ENCODE results near the gene TIGIT.

The TIGIT gene

GRCh38 chr3:114336122-114336697 is 42.4 kb downstream of the TIGIT start:
- no peak for DNase-seq
- no peaks in the 10 kb centered on the region for H3K27me3 ChIP-seq (ENCODE audit: control insufficient read depth in 1 of 2, insufficient read depth in 1 of 2, low read length in 2 of 2)
- no peak overlapping the region for H3K4me2 ChIP-seq (ENCODE audit: low read length, poor library complexity, severe bottlenecking)
- no peak overlapping the region for H3K18ac ChIP-seq (ENCODE audit: low read depth in 1 of 2, low read length in 2 of 2)
- no peak overlapping the region for H2BK12ac ChIP-seq (ENCODE audit: low read length in 2 of 2)
- no peak overlapping the region for H3K14ac ChIP-seq (ENCODE audit: low read length in 2 of 2)
- peaks cover 15% of the 10 kb centered on the region for H3K79me1 ChIP-seq (replicated peaks; ENCODE audit: low read length, poor library complexity, severe bottlenecking)
- 98% methylated on average over 1 of the region's 1 CpG for WGBS
- H3K27ac ChIP-seq (ENCODE audit: low read length, poor library complexity, severe bottlenecking) = no peak overlapping the region
- no peak overlapping the region for H3K9ac ChIP-seq (ENCODE audit: low read length)
- H3K9me3 ChIP-seq (ENCODE audit: control insufficient read depth, low read length) = no peaks in the 10 kb centered on the region
- peaks cover 12 to 43% of the 10 kb centered on the region in 2 experiments for H3K36me3 ChIP-seq (ENCODE audit: control insufficient read depth in 1 of 2, insufficient read depth in 2 of 2, low read depth in 1 of 2, low read length in 2 of 2)
- H2BK120ac ChIP-seq (ENCODE audit: low read depth, low read length) = no peak overlapping the region
- no peak overlapping the region for H2AK5ac ChIP-seq (ENCODE audit: low read length, severe bottlenecking)
- no peak overlapping the region for H4K91ac ChIP-seq (ENCODE audit: low read length)
- H2BK5ac ChIP-seq (ENCODE audit: low read depth, low read length, poor library complexity, severe bottlenecking) = no peak overlapping the region
- H3K4me1 ChIP-seq (ENCODE audit: control insufficient read depth, insufficient read depth, low read depth, low read length) = peaks cover 3% of the 10 kb centered on the region
- H3K4ac ChIP-seq (ENCODE audit: low read depth in 1 of 2, low read length in 2 of 2) = no peak overlapping the region
- no peak overlapping the region for H4K8ac ChIP-seq (ENCODE audit: low read length)
- H3K4me3 ChIP-seq (ENCODE audit: insufficient read depth in 1 of 2, low read depth in 1 of 2, low read length in 2 of 2) = no peak overlapping the region
- H2BK15ac ChIP-seq (ENCODE audit: low read depth, poor library complexity, severe bottlenecking) = no peak overlapping the region
- no peak overlapping the region for H3K23ac ChIP-seq (ENCODE audit: low read length in 2 of 2)
- H2AFZ ChIP-seq (ENCODE audit: low read depth, low read length) = no peak overlapping the region

- no peak overlapping the region for H2BK15ac ChIP-seq (ENCODE audit: low read depth, poor library complexity, severe bottlenecking)
- no peaks in the 10 kb centered on the region for H3K9me3 ChIP-seq (ENCODE audit: control insufficient read depth, low read length)
- H3K27me3 ChIP-seq (ENCODE audit: control insufficient read depth in 1 of 2, insufficient read depth in 1 of 2, low read length in 2 of 2) = no peaks in the 10 kb centered on the region
- H2BK120ac ChIP-seq (ENCODE audit: low read depth, low read length) = no peak overlapping the region
- no peak overlapping the region for H3K4me3 ChIP-seq (ENCODE audit: insufficient read depth in 1 of 2, low read depth in 1 of 2, low read length in 2 of 2)
- no peak overlapping the region for H4K8ac ChIP-seq (ENCODE audit: low read length)
- H3K36me3 ChIP-seq (ENCODE audit: control insufficient read depth in 1 of 2, insufficient read depth in 2 of 2, low read depth in 1 of 2, low read length in 2 of 2) = peaks cover 12 to 40% of the 10 kb centered on the region in 2 experiments
- H3K27ac ChIP-seq (ENCODE audit: low read length, poor library complexity, severe bottlenecking) = no peak overlapping the region
- no peak overlapping the region for H3K23ac ChIP-seq (ENCODE audit: low read length in 2 of 2)
- peaks cover 3% of the 10 kb centered on the region for H3K4me1 ChIP-seq (ENCODE audit: control insufficient read depth, insufficient read depth, low read depth, low read length)
- H3K79me1 ChIP-seq (replicated peaks; ENCODE audit: low read length, poor library complexity, severe bottlenecking) = peaks cover 16% of the 10 kb centered on the region
- WGBS = 100% methylated on average over 1 of the region's 3 CpGs
- no peak overlapping the region for H4K91ac ChIP-seq (ENCODE audit: low read length)
- no peak for DNase-seq
- H2BK12ac ChIP-seq (ENCODE audit: low read length in 2 of 2) = no peak overlapping the region
- no peak overlapping the region for H2BK5ac ChIP-seq (ENCODE audit: low read depth, low read length, poor library complexity, severe bottlenecking)
- H3K4me2 ChIP-seq (ENCODE audit: low read length, poor library complexity, severe bottlenecking) = no peak overlapping the region
- no peak overlapping the region for H2AFZ ChIP-seq (ENCODE audit: low read depth, low read length)
- H2AK5ac ChIP-seq (ENCODE audit: low read length, severe bottlenecking) = no peak overlapping the region
- no peak overlapping the region for H3K9ac ChIP-seq (ENCODE audit: low read length)
- H3K14ac ChIP-seq (ENCODE audit: low read length in 2 of 2) = no peak overlapping the region
- H3K18ac ChIP-seq (ENCODE audit: low read depth in 1 of 2, low read length in 2 of 2) = no peak overlapping the region
- H3K4ac ChIP-seq (ENCODE audit: low read depth in 1 of 2, low read length in 2 of 2) = no peak overlapping the region
Observed at GRCh38 chr3:114336857-114337256, 43.0 kb downstream of the TIGIT start.

GRCh38 chr3:114338651-114339357 is 45.0 kb downstream of the TIGIT start:
- Histone ChIP-seq H3K36me3 (ENCODE audit: control insufficient read depth in 1 of 2, insufficient read depth in 2 of 2, low read depth in 1 of 2, low read length in 2 of 2) (peaks cover 18 to 41% of the 10 kb centered on the region in 2 experiments), H3K27me3 (ENCODE audit: control insufficient read depth in 1 of 2, insufficient read depth in 1 of 2, low read length in 2 of 2) (no peaks in the 10 kb centered on the region), H4K91ac (ENCODE audit: low read length) (no peak overlapping the region), H3K23ac (ENCODE audit: low read length in 2 of 2) (no peak overlapping the region), H3K4me3 (ENCODE audit: insufficient read depth in 1 of 2, low read depth in 1 of 2, low read length in 2 of 2) (no peak overlapping the region), H2AFZ (ENCODE audit: low read depth, low read length) (no peak overlapping the region), H3K4ac (ENCODE audit: low read depth in 1 of 2, low read length in 2 of 2) (no peak overlapping the region), H3K9ac (ENCODE audit: low read length) (no peak overlapping the region), H3K4me1 (ENCODE audit: control insufficient read depth, insufficient read depth, low read depth, low read length) (peaks cover 3% of the 10 kb centered on the region), H3K79me1 (replicated peaks; ENCODE audit: low read length, poor library complexity, severe bottlenecking) (peaks cover 20% of the 10 kb centered on the region), H2BK15ac (ENCODE audit: low read depth, poor library complexity, severe bottlenecking) (no peak overlapping the region), H3K4me2 (ENCODE audit: low read length, poor library complexity, severe bottlenecking) (no peak overlapping the region), H3K9me3 (ENCODE audit: control insufficient read depth, low read length) (no peaks in the 10 kb centered on the region), H2BK5ac (ENCODE audit: low read depth, low read length, poor library complexity, severe bottlenecking) (no peak overlapping the region), H3K14ac (ENCODE audit: low read length in 2 of 2) (no peak overlapping the region), H3K27ac (ENCODE audit: low read length, poor library complexity, severe bottlenecking) (no peak overlapping the region), H2BK12ac (ENCODE audit: low read length in 2 of 2) (no peak overlapping the region), H2AK5ac (ENCODE audit: low read length, severe bottlenecking) (no peak overlapping the region), H2BK120ac (ENCODE audit: low read depth, low read length) (no peak overlapping the region), H3K18ac (ENCODE audit: low read depth in 1 of 2, low read length in 2 of 2) (no peak overlapping the region), H4K8ac (ENCODE audit: low read length) (no peak overlapping the region)
- no peak for DNase-seq
- 98% methylated on average over 18 of the region's 19 CpGs for WGBS

GRCh38 chr3:114344492-114344891 is 50.7 kb downstream of the TIGIT start:
- H2BK15ac ChIP-seq (ENCODE audit: low read depth, poor library complexity, severe bottlenecking) = no peak overlapping the region
- DNase-seq = no peak
- H3K14ac ChIP-seq (ENCODE audit: low read length in 2 of 2) = no peak overlapping the region
- peaks cover 13% of the 10 kb centered on the region for H3K79me1 ChIP-seq (replicated peaks; ENCODE audit: low read length, poor library complexity, severe bottlenecking)
- H3K9ac ChIP-seq (ENCODE audit: low read length) = no peak overlapping the region
- H3K4me1 ChIP-seq (ENCODE audit: control insufficient read depth, insufficient read depth, low read depth, low read length) = no peaks in the 10 kb centered on the region
- no peak overlapping the region for H2BK5ac ChIP-seq (ENCODE audit: low read depth, low read length, poor library complexity, severe bottlenecking)
- H3K36me3 ChIP-seq (ENCODE audit: control insufficient read depth in 1 of 2, insufficient read depth in 2 of 2, low read depth in 1 of 2, low read length in 2 of 2) = peaks cover 11 to 52% of the 10 kb centered on the region in 2 experiments
- no peak overlapping the region for H2AK5ac ChIP-seq (ENCODE audit: low read length, severe bottlenecking)
- no peak overlapping the region for H2AFZ ChIP-seq (ENCODE audit: low read depth, low read length)
- H3K4me3 ChIP-seq (ENCODE audit: insufficient read depth in 1 of 2, low read depth in 1 of 2, low read length in 2 of 2) = no peak overlapping the region
- H4K91ac ChIP-seq (ENCODE audit: low read length) = no peak overlapping the region
- no peak overlapping the region for H4K8ac ChIP-seq (ENCODE audit: low read length)
- H3K27me3 ChIP-seq (ENCODE audit: control insufficient read depth in 1 of 2, insufficient read depth in 1 of 2, low read length in 2 of 2) = no peaks in the 10 kb centered on the region
- no peak overlapping the region for H3K27ac ChIP-seq (ENCODE audit: low read length, poor library complexity, severe bottlenecking)
- H3K9me3 ChIP-seq (ENCODE audit: control insufficient read depth, low read length) = no peaks in the 10 kb centered on the region
- H3K4ac ChIP-seq (ENCODE audit: low read depth in 1 of 2, low read length in 2 of 2) = no peak overlapping the region
- no peak overlapping the region for H3K18ac ChIP-seq (ENCODE audit: low read depth in 1 of 2, low read length in 2 of 2)
- no peak overlapping the region for H3K4me2 ChIP-seq (ENCODE audit: low read length, poor library complexity, severe bottlenecking)
- 100% methylated on average over 1 of the region's 1 CpG for WGBS
- no peak overlapping the region for H2BK120ac ChIP-seq (ENCODE audit: low read depth, low read length)
- H3K23ac ChIP-seq (ENCODE audit: low read length in 2 of 2) = no peak overlapping the region
- H2BK12ac ChIP-seq (ENCODE audit: low read length in 2 of 2) = no peak overlapping the region
